ENCODE results near the gene OR2Y1.

DNA sequence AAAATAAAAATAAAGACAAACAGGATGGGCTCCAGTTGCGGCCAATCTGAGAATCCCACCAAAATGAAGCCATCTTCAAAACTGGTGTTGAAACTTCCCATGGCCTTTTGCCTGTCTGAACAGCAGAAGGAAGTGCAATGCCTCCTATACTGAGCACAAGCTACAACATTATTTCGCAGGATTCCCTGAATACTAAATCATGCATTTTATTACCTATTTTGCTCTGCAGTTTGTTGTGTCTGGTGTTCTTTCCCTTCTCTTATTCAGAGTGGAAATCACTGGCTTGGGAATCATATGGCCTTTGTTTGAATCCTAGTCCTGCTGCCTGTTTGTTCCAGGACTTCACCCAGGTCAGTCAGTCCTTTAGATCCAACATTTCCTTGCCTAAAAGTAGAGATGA is at the start of gene OR2Y1:
- TF ChIP-seq EP300 (IDR thresholded peaks at IDR 0.05; ENCODE audit: borderline replicate concordance) (no peak), TCF12 (IDR thresholded peaks at IDR 0.05; ENCODE audit: low read depth) (no peak), RAD21 (IDR thresholded peaks at IDR 0.05; ENCODE audit: low read depth) (no peak), CEBPB (IDR thresholded peaks at IDR 0.05) (no peak)
- TF ChIP-seq, protein P1, sequence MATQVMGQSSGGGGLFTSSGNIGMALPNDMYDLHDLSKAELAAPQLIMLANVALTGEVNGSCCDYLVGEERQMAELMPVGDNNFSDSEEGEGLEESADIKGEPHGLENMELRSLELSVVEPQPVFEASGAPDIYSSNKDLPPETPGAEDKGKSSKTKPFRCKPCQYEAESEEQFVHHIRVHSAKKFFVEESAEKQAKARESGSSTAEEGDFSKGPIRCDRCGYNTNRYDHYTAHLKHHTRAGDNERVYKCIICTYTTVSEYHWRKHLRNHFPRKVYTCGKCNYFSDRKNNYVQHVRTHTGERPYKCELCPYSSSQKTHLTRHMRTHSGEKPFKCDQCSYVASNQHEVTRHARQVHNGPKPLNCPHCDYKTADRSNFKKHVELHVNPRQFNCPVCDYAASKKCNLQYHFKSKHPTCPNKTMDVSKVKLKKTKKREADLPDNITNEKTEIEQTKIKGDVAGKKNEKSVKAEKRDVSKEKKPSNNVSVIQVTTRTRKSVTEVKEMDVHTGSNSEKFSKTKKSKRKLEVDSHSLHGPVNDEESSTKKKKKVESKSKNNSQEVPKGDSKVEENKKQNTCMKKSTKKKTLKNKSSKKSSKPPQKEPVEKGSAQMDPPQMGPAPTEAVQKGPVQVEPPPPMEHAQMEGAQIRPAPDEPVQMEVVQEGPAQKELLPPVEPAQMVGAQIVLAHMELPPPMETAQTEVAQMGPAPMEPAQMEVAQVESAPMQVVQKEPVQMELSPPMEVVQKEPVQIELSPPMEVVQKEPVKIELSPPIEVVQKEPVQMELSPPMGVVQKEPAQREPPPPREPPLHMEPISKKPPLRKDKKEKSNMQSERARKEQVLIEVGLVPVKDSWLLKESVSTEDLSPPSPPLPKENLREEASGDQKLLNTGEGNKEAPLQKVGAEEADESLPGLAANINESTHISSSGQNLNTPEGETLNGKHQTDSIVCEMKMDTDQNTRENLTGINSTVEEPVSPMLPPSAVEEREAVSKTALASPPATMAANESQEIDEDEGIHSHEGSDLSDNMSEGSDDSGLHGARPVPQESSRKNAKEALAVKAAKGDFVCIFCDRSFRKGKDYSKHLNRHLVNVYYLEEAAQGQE (IDR thresholded peaks at IDR 0.05; ENCODE audit: low read depth): no peak
